ENCODE data around the gene C19orf47.

GRCh38 chr19:40369797-40370196, 21.6 kb upstream of the C19orf47 start:
- no peak for TF ChIP-seq CTCF (IDR thresholded peaks at IDR 0.05)
- TF ChIP-seq EP300 (IDR thresholded peaks at IDR 0.05; ENCODE audit: low read depth) = no peak
